Upper lobe of left lung (tissue), 6 donors: Measurements from ENCODE around the gene GOLGA8N. TPM values are rescaled to one million over a fixed set of nuclear protein-coding genes. Genes with fewer than 3 reads are reported as not detected.

Experiments
- small RNA-seq, 4 donors: library from RNA; depleted of rRNA; stranded (forward); fragments of <200 nt; gene quantifications; one replicate each; pipeline ENCODE3, GENCODE V24; 2016
- total RNA-seq, 6 donors: library from RNA; depleted of rRNA in 4 of 6; stranded (reverse); fragments of >200 nt in 4 of 6; gene quantifications; one replicate each; pipeline versions ENCODE4 v1.1.0 to v1.2.1, GENCODE V29; 2016 to 2021
- donor health status: DM: no; HTN: no; CAD: no; lungs with moderate emphysema.
- donor health status: DM: no; HTN: yes; CAD: no; lungs with severe emphysema.

Gene GOLGA8N
- total RNA-seq, 6 donors from 2014 or later, result 5.9 to 58.7 (median 14.6) TPM

Small RNA genes within 50 kb of the gene (small RNA-seq; reads per million reads assigned to genes)
- 0 reads per million in 4 donors for gene RN7SL286P

Other genes with a start within 250 kb of the GOLGA8N start
- gene GOLGA8K, start 190.2 kb upstream of the GOLGA8N start, total RNA-seq, result 1 to 10 TPM in 3 of 6 donors, under 1 TPM in 1, not detected in 2; 0.89 to 8.4 (median 1.9) TPM
- 1 to 10 TPM in 2 of 6 donors, under 1 TPM in 1, not detected in 3; 0.81 to 2.7 (median 1.0) TPM for gene GOLGA8O, start 137.8 kb upstream of the GOLGA8N start, total RNA-seq
- gene ARHGAP11A, start 22.0 kb downstream of the GOLGA8N start, total RNA-seq, result 1 to 10 TPM; 2.1 to 4.8 (median 3.9) TPM
- gene SCG5, start 48.3 kb downstream of the GOLGA8N start, total RNA-seq, result 1 to 10 TPM in 1 of 6 donors, under 1 TPM in 2, not detected in 3; 0.61 to 1.7 (median 0.97) TPM
- 1 to 10 TPM in 2 of 6 donors, under 1 TPM in 2, not detected in 2; under 0.01 to 3.9 (median 0.97) TPM for gene GREM1, start 124.5 kb downstream of the GOLGA8N start, total RNA-seq